Astrocyte (in vitro differentiated cells and primary cell): ENCODE data around the gene DYRK4. TPM values are rescaled to one million over a fixed set of nuclear protein-coding genes. Genes with fewer than 3 reads are reported as not detected.

ENCODE experiments used
- DNase-seq: peaks from one replicate; pipeline ENCODE4 v3.0.0-alpha.2; 2010; ENCODE audit warnings: low read depth
- FAIRE-seq: peaks from 2 replicates; lab custom pipeline; 2011; peaks lifted over from hg19 to GRCh38; lab: Jason Lieb, UNC
- H2AFZ ChIP-seq: 2 replicates; pipeline ENCODE4 v1.6.0; 2012; ENCODE audit warnings: low read depth, low read length, inconsistent platforms
- H3K27ac ChIP-seq: 2 replicates; pipeline ENCODE4 v1.5.1; 2011; ENCODE audit warnings: low read depth, low read length, inconsistent platforms
- H3K27me3 ChIP-seq: 2 replicates; pipeline ENCODE4 v1.6.0; 2011; ENCODE audit warnings: low read length, inconsistent platforms; ENCODE audit not compliant: insufficient read depth
- H3K36me3 ChIP-seq: 2 replicates; pipeline ENCODE4 v1.5.1; 2011; ENCODE audit warnings: low read length, inconsistent platforms; ENCODE audit not compliant: insufficient read depth
- H3K4me1 ChIP-seq: 2 replicates; pipeline ENCODE4 v1.5.1; 2011; ENCODE audit warnings: low read length, inconsistent platforms; ENCODE audit not compliant: insufficient read depth
- H3K4me2 ChIP-seq: 2 replicates; pipeline ENCODE4 v1.6.0; 2012; ENCODE audit warnings: low read length, inconsistent platforms
- H3K4me3 ChIP-seq: 2 replicates; pipeline ENCODE4 v1.5.1; 2011; ENCODE audit warnings: low read depth, mild to moderate bottlenecking, low read length, inconsistent platforms; ENCODE audit not compliant: insufficient read depth
- H3K79me2 ChIP-seq: 2 replicates; pipeline ENCODE4 v1.6.0; 2012; ENCODE audit warnings: mild to moderate bottlenecking, low read length, inconsistent platforms; ENCODE audit not compliant: insufficient read depth
- H3K9ac ChIP-seq: 2 replicates; pipeline ENCODE4 v1.6.0; 2012; ENCODE audit warnings: mild to moderate bottlenecking, low read length, inconsistent platforms
- H3K9me3 ChIP-seq: 2 replicates; pipeline ENCODE4 v1.5.1; 2012; ENCODE audit warnings: low read depth, mild to moderate bottlenecking, low read length, inconsistent platforms; ENCODE audit not compliant: insufficient read depth
- H4K20me1 ChIP-seq: 2 replicates; pipeline ENCODE4 v1.6.0; 2012; ENCODE audit warnings: low read length, inconsistent platforms; ENCODE audit not compliant: insufficient read depth
- H3K27ac Mint-ChIP-seq: one replicate; pipeline ENCODE4 v1.8.0; 2021; ENCODE audit warnings: mild to moderate bottlenecking, mixed read lengths; ENCODE audit not compliant: unreplicated experiment
- H3K27me3 Mint-ChIP-seq: one replicate; pipeline ENCODE4 v1.8.0; 2021; ENCODE audit warnings: low read depth, mixed read lengths; ENCODE audit not compliant: unreplicated experiment
- H3K36me3 Mint-ChIP-seq: one replicate; pipeline ENCODE4 v1.8.0; 2021; ENCODE audit warnings: low read depth, mixed read lengths; ENCODE audit not compliant: unreplicated experiment
- H3K4me1 Mint-ChIP-seq: one replicate; pipeline ENCODE4 v1.8.0; 2021; ENCODE audit warnings: low read depth, mixed read lengths; ENCODE audit not compliant: unreplicated experiment
- H3K4me3 Mint-ChIP-seq: one replicate; pipeline ENCODE4 v1.8.0; 2021; ENCODE audit warnings: mild to moderate bottlenecking, moderate library complexity, mixed read lengths; ENCODE audit not compliant: unreplicated experiment
- H3K9me3 Mint-ChIP-seq: one replicate; pipeline ENCODE4 v1.8.0; 2021; ENCODE audit warnings: mild to moderate bottlenecking, mixed read lengths; ENCODE audit not compliant: unreplicated experiment
- CTCF ChIP-seq: IDR thresholded peaks from 2 replicates; pipeline ENCODE4 v1.5.1; 2011; ENCODE audit warnings: low read depth, mild to moderate bottlenecking, inconsistent platforms, low read length, moderate library complexity; ENCODE audit not compliant: insufficient read depth
- EZH2 ChIP-seq: IDR thresholded peaks from 2 replicates; pipeline ENCODE4 v1.6.1; 2012; ENCODE audit warnings: mild to moderate bottlenecking, low read length, inconsistent platforms; ENCODE audit not compliant: insufficient read depth
- total RNA-seq: library from RNA; stranded (reverse); gene quantifications from 2 replicates; pipeline ENCODE4 v1.2.1, GENCODE V29; 2021

The DYRK4 gene
- total RNA-seq, 1 donor from 2014 or later, result 33.9 TPM

GRCh38 chr12:4580281-4580688 lies 18.3 kb downstream of the DYRK4 start:
- Histone ChIP-seq H3K79me2 (no peaks in the 10 kb centered on the region), H3K9me3 (no peaks in the 10 kb centered on the region), H3K27me3 (no peaks in the 10 kb centered on the region), H3K4me3 (no peak overlapping the region), H3K9ac (no peak overlapping the region), H3K27ac (no peak overlapping the region), H3K36me3 (no peaks in the 10 kb centered on the region), H3K4me1 (no peaks in the 10 kb centered on the region), H2AFZ (no peak overlapping the region), H4K20me1 (no peaks in the 10 kb centered on the region), H3K4me2 (no peak overlapping the region)
- peaks cover 3% of the 10 kb centered on the region for H3K9me3 Mint-ChIP-seq
- peaks cover 11% of the 10 kb centered on the region for H3K27me3 Mint-ChIP-seq
- no peak for FAIRE-seq
- no peak overlapping the region for H3K4me3 Mint-ChIP-seq
- no peaks in the 10 kb centered on the region for H3K4me1 Mint-ChIP-seq
- no peak for DNase-seq
- H3K27ac Mint-ChIP-seq, result no peak overlapping the region
- H3K36me3 Mint-ChIP-seq, result no peaks in the 10 kb centered on the region
- no peak for TF ChIP-seq CTCF
- TF ChIP-seq EZH2, result no peak

DNA sequence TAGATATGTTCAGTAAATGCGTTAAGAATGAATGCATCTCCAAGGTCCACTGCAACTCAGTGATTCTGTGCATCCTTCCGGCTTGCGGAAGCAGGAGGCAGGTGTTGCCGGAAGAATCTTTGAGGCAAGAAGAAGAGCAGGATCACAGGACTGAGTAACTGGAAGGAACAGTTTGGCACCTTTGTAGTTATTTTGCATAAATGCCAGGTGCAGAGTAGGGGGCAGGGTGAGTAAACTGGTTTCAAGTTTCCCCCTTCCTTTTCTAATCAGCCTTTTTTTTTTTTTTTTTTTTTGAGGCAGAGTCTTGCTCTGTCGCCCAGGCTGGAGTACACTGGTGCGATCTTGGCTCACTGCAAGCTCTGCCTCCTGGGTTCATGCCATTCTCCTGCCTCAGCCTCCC lies 22.3 kb downstream of the DYRK4 start:
- H4K20me1 ChIP-seq, result no peaks in the 10 kb centered on the region
- no peaks in the 10 kb centered on the region for H3K9me3 ChIP-seq
- H3K36me3 ChIP-seq, result no peaks in the 10 kb centered on the region
- no peak overlapping the region for H2AFZ ChIP-seq
- H3K4me1 Mint-ChIP-seq, result no peaks in the 10 kb centered on the region
- peaks cover 15% of the 10 kb centered on the region for H3K27me3 Mint-ChIP-seq
- no peaks in the 10 kb centered on the region for H3K27me3 ChIP-seq
- no peak overlapping the region for H3K4me3 ChIP-seq
- H3K9ac ChIP-seq, result no peak overlapping the region
- no peaks in the 10 kb centered on the region for H3K4me1 ChIP-seq
- no peaks in the 10 kb centered on the region for H3K36me3 Mint-ChIP-seq
- H3K9me3 Mint-ChIP-seq, result peaks cover 3% of the 10 kb centered on the region
- FAIRE-seq (no peak), DNase-seq (no peak)
- no peak overlapping the region for H3K27ac Mint-ChIP-seq
- no peak overlapping the region for H3K27ac ChIP-seq
- no peak overlapping the region for H3K4me3 Mint-ChIP-seq
- no peak for TF ChIP-seq EZH2
- no peak for TF ChIP-seq CTCF
- H3K79me2 ChIP-seq, result no peaks in the 10 kb centered on the region
- H3K4me2 ChIP-seq, result no peak overlapping the region

GRCh38 chr12:4584896-4585295 lies 22.9 kb downstream of the DYRK4 start:
- Mint-ChIP-seq H3K4me3 (no peak overlapping the region), H3K27me3 (peaks cover 15% of the 10 kb centered on the region), H3K36me3 (no peaks in the 10 kb centered on the region), H3K9me3 (peaks cover 3% of the 10 kb centered on the region), H3K4me1 (no peaks in the 10 kb centered on the region), H3K27ac (no peak overlapping the region)
- Histone ChIP-seq H3K27me3 (no peaks in the 10 kb centered on the region), H2AFZ (no peak overlapping the region), H3K4me3 (no peak overlapping the region), H3K36me3 (no peaks in the 10 kb centered on the region), H3K9me3 (no peaks in the 10 kb centered on the region), H3K4me2 (no peak overlapping the region), H3K27ac (no peak overlapping the region), H3K9ac (no peak overlapping the region), H3K4me1 (no peaks in the 10 kb centered on the region), H4K20me1 (no peaks in the 10 kb centered on the region), H3K79me2 (no peaks in the 10 kb centered on the region)
- DNase-seq (no peak), FAIRE-seq (no peak)
- TF ChIP-seq CTCF (no peak), EZH2 (no peak)
